K562 (cell line): ENCODE data around the gene CSF1R. TPM values are rescaled to one million over a fixed set of nuclear protein-coding genes. Genes with fewer than 3 reads are reported as not detected.

Experiments used
- ATAC-seq: fragments of 200-7000 bp; cut with Tn5 transposase; 3 replicates; pipeline ENCODE4 v1.9.1; 2020; ENCODE audit warnings: moderate library complexity
- BruUV-seq: library from RNA; stranded (reverse); fragments of 400-500 nt; replicated peaks from 2 replicates; lab custom pipeline; 2021; lab: Mats Ljungman, UMichigan
- CTCF ChIA-PET: fragments of 300-600 bp; formaldehyde crosslinking; extraction: SDS; loops from one replicate; lab custom pipeline; 2021; ENCODE audit warnings: low intra/inter-chr PET ratio; lab: Yijun Ruan, JAX
- POLR2A ChIA-PET: fragments of 300-600, 350-650 bp; sonication (Branson Sonifier 250); formaldehyde crosslinking; extraction: SDS; loops from one replicate; lab custom pipeline; 2021; ENCODE audit warnings: antibody characterized with exemption, inconsistent platforms; lab: Yijun Ruan, JAX
- DNase-seq, 4 experiments: peaks; one replicate each; pipeline versions ENCODE4 v3.0.0 to v3.0.0-alpha.2; 2011 to 2018; ENCODE audit warnings: low spot score in 3 of 4, mixed read lengths in 3 of 4; ENCODE audit errors: extremely low read depth in 1 of 4
- FAIRE-seq: peaks from 2 replicates; lab custom pipeline; 2011; peaks lifted over from hg19 to GRCh38; lab: Jason Lieb, UNC
- H2AFZ ChIP-seq: 2 replicates; pipeline ENCODE4 v1.6.0; 2011; ENCODE audit warnings: low read depth, low read length, control low read depth, inconsistent platforms
- H3K27ac ChIP-seq: fragments of 200-600 bp; 3 replicates; pipeline ENCODE4 v1.8.0; 2011; ENCODE audit warnings: low read depth, mild to moderate bottlenecking, control low read depth, inconsistent platforms, low read length, moderate library complexity, mixed read lengths; ENCODE audit errors: extremely low read depth
- H3K27me3 ChIP-seq, 2 experiments: fragments of 300-600 bp in 1 of 2; 2 replicates in 1 of 2; 3 replicates in 1 of 2; pipeline versions ENCODE4 v1.6.0 to v1.8.0; 2011; ENCODE audit warnings: inconsistent platforms in 2 of 2, low read length in 2 of 2, mild to moderate bottlenecking in 1 of 2, mixed read lengths in 1 of 2, moderate library complexity in 1 of 2; ENCODE audit not compliant: control insufficient read depth in 2 of 2, insufficient read depth in 2 of 2
- H3K36me3 ChIP-seq: fragments of 300-600 bp; 3 replicates; pipeline ENCODE4 v1.8.0; 2011; ENCODE audit warnings: mild to moderate bottlenecking, low read length, inconsistent platforms; ENCODE audit not compliant: control insufficient read depth, insufficient read depth
- H3K4me1 ChIP-seq, 2 experiments: fragments of 200-600 bp in 1 of 2; replicated peaks in 1 of 2; 2 replicates in 1 of 2; 3 replicates in 1 of 2; pipeline versions ENCODE4 v1.5.1 to v1.8.0; 2011; ENCODE audit warnings: inconsistent platforms in 2 of 2, low read length in 2 of 2, mild to moderate bottlenecking in 1 of 2, mixed read lengths in 1 of 2, moderate library complexity in 1 of 2; ENCODE audit not compliant: control insufficient read depth in 2 of 2, insufficient read depth in 2 of 2
- H3K4me2 ChIP-seq: 2 replicates; pipeline ENCODE4 v1.6.1; 2011; ENCODE audit warnings: low read length, control low read depth, inconsistent platforms, mixed read lengths; ENCODE audit not compliant: insufficient read depth
- H3K4me3 ChIP-seq: fragments of 200-600 bp; sonication (generic), shearing (Covaris generic); 2 replicates; pipeline ENCODE4 v1.5.1; 2016; ENCODE audit warnings: control low read depth, inconsistent platforms
- H3K79me2 ChIP-seq: fragments of 200-600 bp; 3 replicates; pipeline ENCODE4 v1.8.0; 2011; ENCODE audit warnings: low read length, inconsistent platforms; ENCODE audit not compliant: control insufficient read depth, insufficient read depth
- H3K9ac ChIP-seq, 2 experiments: 2 replicates each; pipeline versions ENCODE4 v1.6.0 to v1.6.1; 2011; ENCODE audit warnings: low read depth in 2 of 2, low read length in 2 of 2, control low read depth in 1 of 2, inconsistent platforms in 1 of 2, mild to moderate bottlenecking in 1 of 2, mixed read lengths in 1 of 2; ENCODE audit not compliant: insufficient read depth in 1 of 2
- H3K9me1 ChIP-seq: one replicate; pipeline ENCODE4 v1.6.0; 2011; ENCODE audit warnings: inconsistent platforms, mild to moderate bottlenecking, low read length, moderate library complexity; ENCODE audit not compliant: control insufficient read depth, insufficient read depth
- H3K9me3 ChIP-seq: replicated peaks from 2 replicates; pipeline ENCODE4 v1.5.1; 2011; ENCODE audit warnings: low read depth, low read length, inconsistent platforms; ENCODE audit not compliant: control insufficient read depth, insufficient read depth
- H4K20me1 ChIP-seq: replicated peaks from 2 replicates; pipeline ENCODE4 v1.6.1; 2011; ENCODE audit warnings: low read length, inconsistent platforms, mixed read lengths; ENCODE audit not compliant: control insufficient read depth, insufficient read depth
- FOS ChIP-seq: IDR thresholded peaks from 3 replicates; pipeline ENCODE4 v1.6.1; 2011; ENCODE audit not compliant: insufficient read length; ENCODE audit errors: extremely low read depth
- FOSL1 ChIP-seq: fragments of 200-800 bp; sonication (Bioruptor generic); conservative IDR thresholded peaks from 2 replicates; pipeline ENCODE4 v1.6.1; 2016; ENCODE audit warnings: missing genetic modification characterization, missing compliant biosample characterization
- FOXK1 ChIP-seq: sonication (generic); formaldehyde crosslinking; IDR thresholded peaks from 2 replicates; pipeline ENCODE4 v1.8.0; 2022; ENCODE audit warnings: missing genetic modification reagents, mild to moderate bottlenecking, borderline replicate concordance
- IRF2 ChIP-seq: sonication (generic); formaldehyde crosslinking; IDR thresholded peaks from 2 replicates; pipeline ENCODE4 v1.8.1; 2022; ENCODE audit warnings: mild to moderate bottlenecking, missing genetic modification reagents
- POLR2A ChIP-seq: fragments of 450-650 bp; conservative IDR thresholded peaks from 2 replicates; pipeline ENCODE4 v1.6.1; 2016
- SREBF1 ChIP-seq: fragments of 150-350 bp; IDR thresholded peaks from 2 replicates; pipeline ENCODE4 v1.6.1; 2014; ENCODE audit warnings: antibody characterized with exemption, low read depth, low read length, borderline replicate concordance
- TAF7 ChIP-seq: fragments of 450-650 bp; IDR thresholded peaks from 2 replicates; pipeline ENCODE4 v1.6.1; 2016; ENCODE audit warnings: missing genetic modification characterization, missing compliant biosample characterization
- ZFP1 ChIP-seq: fragments of 450-650 bp; formaldehyde crosslinking; IDR thresholded peaks from 2 replicates; pipeline ENCODE4 v1.4.0; 2020; ENCODE audit warnings: mild to moderate bottlenecking, mixed read lengths
- ZNF133 ChIP-seq: fragments of 250-450 bp; sonication (Bioruptor Pico); IDR thresholded peaks from 2 replicates; pipeline ENCODE4 v1.4.0; 2020; ENCODE audit warnings: mild to moderate bottlenecking
- WGBS: fragments of 100-300 bp; shearing (Covaris generic); methylation state at CpG from one replicate; pipeline ENCODE4 v1.1.6; 2016; ENCODE audit warnings: low coverage, mixed read lengths; ENCODE audit not compliant: insufficient coverage; ENCODE audit errors: missing lambda C conversion rate; 5-methylcytosine and 5-hydroxymethylcytosine counted together
- in situ Hi-C: fragments of 300-500 bp; cut with MboI; formaldehyde crosslinking; loops from 4 replicates; pipeline ENCODE4 v1.15.0; 2018; ENCODE audit warnings: inconsistent platforms, mixed read lengths
- intact Hi-C: fragments of 100-400 bp; cut with micrococcal nuclease; formaldehyde crosslinking; loops from 2 replicates; pipeline ENCODE4 v1.14.2; 2022
- polyA plus RNA-seq, 8 experiments: library from polyadenylated mRNA; depleted of rRNA in 4 of 8; stranded (reverse) in 5 of 8; unstranded in 3 of 8; fragments of >200 nt; fragmentation: Nextera tagmentation in 2 of 8; fragmentation: Illumina TruSeq in 1 of 8; extraction: Ambion mirVana in 2 of 8; extraction: Trizol in 1 of 8; gene quantifications; 2 replicates each; pipeline versions ENCODE4 v1.2.1 to v1.2.3, GENCODE V29; 2011 to 2014; ENCODE audit warnings: inconsistent platforms in 1 of 8, missing spikeins in 1 of 8
- total RNA-seq, 7 experiments: library from RNA; depleted of rRNA in 6 of 7; stranded (reverse); fragments of >200 nt in 6 of 7; fragmentation: Illumina TruSeq in 2 of 7; extraction: Trizol in 2 of 7; gene quantifications; 2 replicates each; pipeline versions ENCODE4 v1.2.1 to v1.2.3, GENCODE V29; 2011 to 2021; ENCODE audit warnings: low replicate concordance in 1 of 7

Gene CSF1R
- total and polyA plus RNA-seq, 9 of the 15 experiments (the other 6 are each of a cell fraction or from before 2014, with no cell fraction given): 0.03 to 0.64 (median 0.20) TPM; not detected in 6

DNA sequence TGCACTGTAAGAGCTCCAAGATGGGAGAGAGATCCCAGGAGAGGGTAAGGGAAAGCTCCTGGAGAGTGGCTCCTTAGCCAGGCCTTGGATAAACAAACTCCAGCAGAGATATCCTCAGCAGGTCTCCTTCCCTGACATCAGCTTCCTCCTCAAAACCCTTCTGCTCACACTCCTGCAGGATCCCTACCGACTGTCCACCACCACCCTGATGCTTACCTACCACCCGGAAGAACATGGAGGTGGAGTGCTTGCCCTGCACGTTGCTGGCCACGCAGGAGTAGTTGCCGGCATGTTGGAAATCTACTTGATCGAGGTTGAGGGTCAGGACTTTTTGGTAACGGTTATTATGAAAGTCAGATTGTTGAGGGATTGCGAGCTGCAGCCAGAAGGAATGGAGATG lies 9.3 kb downstream of the CSF1R start:
- intact Hi-C loops (loop anchor here (10.0 kb wide), 1 partner anchor 48 kb away; no protein-coding TSS in a partner anchor), in situ Hi-C loops (no loop called here)
- no TSS peak for BruUV-seq
- peaks cover 33 to 85% of the 10 kb centered on the region in 2 experiments for H3K27me3 ChIP-seq
- H3K9me1 ChIP-seq: no peaks in the 10 kb centered on the region
- DNase-seq (no peak), ATAC-seq (no peak), FAIRE-seq (no peak)
- no peak overlapping the region for H2AFZ ChIP-seq
- H4K20me1 ChIP-seq: peaks cover 12% of the 10 kb centered on the region; the same call in 1 of the 2 replicates
- no peak overlapping the region for H3K4me2 ChIP-seq
- TF ChIP-seq TAF7 (tag) (no peak), FOS (no peak), IRF2 (CRISPR knock-in tag) (no peak), ZNF133 (CRISPR knock-in tag) (no peak), ZFP1 (CRISPR knock-in tag) (no peak), SREBF1 (no peak), FOXK1 (CRISPR knock-in tag) (no peak), FOSL1 (tag) (no peak), POLR2A (no peak)
- no peak overlapping the region for H3K27ac ChIP-seq
- H3K79me2 ChIP-seq: no peaks in the 10 kb centered on the region
- ChIA-PET POLR2A (interaction anchor here (0.7 kb wide), 1 partner anchor 34 kb away, joined by 3 read pairs; no protein-coding TSS in a partner anchor), CTCF (no interaction called here)
- H3K9ac ChIP-seq: no peak overlapping the region
- peaks cover 0 to 6% of the 10 kb centered on the region in 2 experiments; a peak in 2 of 5 replicates for H3K4me1 ChIP-seq
- no peak overlapping the region for H3K4me3 ChIP-seq
- 9% methylated on average over 8 of the region's 8 CpGs for WGBS
- no peaks in the 10 kb centered on the region for H3K36me3 ChIP-seq
- no peaks in the 10 kb centered on the region for H3K9me3 ChIP-seq
